ENCODE measurements around the gene KIAA0586.

The KIAA0586 gene

DNA sequence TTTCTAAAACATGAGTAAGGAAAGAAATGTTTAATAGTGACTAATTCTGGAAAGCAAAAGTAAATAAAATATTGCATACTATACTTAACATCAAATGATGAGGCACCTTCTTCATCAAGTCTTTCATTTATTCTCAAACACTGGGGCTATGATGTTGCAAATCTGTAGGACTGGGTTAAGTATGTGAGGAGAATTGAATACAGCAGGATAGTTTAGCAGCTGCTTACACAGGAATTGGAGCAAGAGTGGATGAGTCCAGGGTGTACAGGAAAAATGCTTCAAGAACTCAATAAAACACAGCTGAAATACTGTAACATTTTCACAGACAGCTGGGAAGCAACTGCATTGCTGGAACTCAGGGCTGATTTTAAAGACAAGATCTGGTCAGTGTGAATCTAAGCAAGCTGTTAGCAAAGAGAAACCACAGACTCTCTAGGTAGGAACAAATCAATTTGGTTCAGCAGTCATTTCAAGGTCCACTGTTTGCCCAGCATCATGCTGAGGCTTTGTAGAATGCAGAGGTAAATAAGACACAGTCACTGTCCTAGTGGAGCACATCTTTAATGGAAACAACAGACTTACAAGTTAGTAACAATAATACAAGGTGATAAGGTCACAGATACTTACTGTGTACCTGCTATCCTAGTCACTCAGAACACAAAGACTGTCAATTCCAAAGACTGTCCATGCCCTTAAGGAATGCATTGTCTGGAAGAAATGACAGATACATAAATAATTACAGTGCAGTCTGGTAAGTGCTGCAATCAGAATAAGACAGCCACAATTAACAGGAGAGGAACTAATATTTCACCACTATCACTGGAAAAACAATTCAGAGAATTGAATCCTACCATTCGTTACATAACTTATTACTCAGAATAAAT lies 113.5 kb downstream of the KIAA0586 start:
- TF ChIP-seq, protein P1, sequence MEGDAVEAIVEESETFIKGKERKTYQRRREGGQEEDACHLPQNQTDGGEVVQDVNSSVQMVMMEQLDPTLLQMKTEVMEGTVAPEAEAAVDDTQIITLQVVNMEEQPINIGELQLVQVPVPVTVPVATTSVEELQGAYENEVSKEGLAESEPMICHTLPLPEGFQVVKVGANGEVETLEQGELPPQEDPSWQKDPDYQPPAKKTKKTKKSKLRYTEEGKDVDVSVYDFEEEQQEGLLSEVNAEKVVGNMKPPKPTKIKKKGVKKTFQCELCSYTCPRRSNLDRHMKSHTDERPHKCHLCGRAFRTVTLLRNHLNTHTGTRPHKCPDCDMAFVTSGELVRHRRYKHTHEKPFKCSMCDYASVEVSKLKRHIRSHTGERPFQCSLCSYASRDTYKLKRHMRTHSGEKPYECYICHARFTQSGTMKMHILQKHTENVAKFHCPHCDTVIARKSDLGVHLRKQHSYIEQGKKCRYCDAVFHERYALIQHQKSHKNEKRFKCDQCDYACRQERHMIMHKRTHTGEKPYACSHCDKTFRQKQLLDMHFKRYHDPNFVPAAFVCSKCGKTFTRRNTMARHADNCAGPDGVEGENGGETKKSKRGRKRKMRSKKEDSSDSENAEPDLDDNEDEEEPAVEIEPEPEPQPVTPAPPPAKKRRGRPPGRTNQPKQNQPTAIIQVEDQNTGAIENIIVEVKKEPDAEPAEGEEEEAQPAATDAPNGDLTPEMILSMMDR (IDR thresholded peaks at IDR 0.05; ENCODE audit: insufficient read depth, low read length, poor library complexity, severe bottlenecking), result no peak
- no peak for DNase-seq (ENCODE audit: extremely low read depth, insufficient read length)
- H3K4me3 ChIP-seq (replicated peaks; ENCODE audit: low read depth, low read length), result no peak overlapping the region
- H3K36me3 ChIP-seq (ENCODE audit: control insufficient read depth, insufficient read depth, low read length), result no peaks in the 10 kb centered on the region
- H3K27me3 ChIP-seq (replicated peaks; ENCODE audit: control insufficient read depth, insufficient read depth, low read length), result no peaks in the 10 kb centered on the region

- Histone ChIP-seq H3K27me3 (replicated peaks; ENCODE audit: control insufficient read depth, insufficient read depth, low read length) (no peaks in the 10 kb centered on the region), H3K4me3 (replicated peaks; ENCODE audit: low read depth, low read length) (no peak overlapping the region), H3K36me3 (ENCODE audit: control insufficient read depth, insufficient read depth, low read length) (no peaks in the 10 kb centered on the region)
- TF ChIP-seq, protein P1 (IDR thresholded peaks at IDR 0.05; ENCODE audit: insufficient read depth, low read length, poor library complexity, severe bottlenecking), result no peak
- DNase-seq (ENCODE audit: extremely low read depth, insufficient read length), result no peak
Measured at GRCh38 chr14:58541633-58542022, 114.1 kb downstream of the KIAA0586 start.

GRCh38 chr14:58543253-58543652 lies 115.7 kb downstream of the KIAA0586 start:
- TF ChIP-seq, protein P1 (IDR thresholded peaks at IDR 0.05; ENCODE audit: insufficient read depth, low read length, poor library complexity, severe bottlenecking), result no peak
- Histone ChIP-seq H3K36me3 (ENCODE audit: control insufficient read depth, insufficient read depth, low read length) (no peaks in the 10 kb centered on the region), H3K27me3 (replicated peaks; ENCODE audit: control insufficient read depth, insufficient read depth, low read length) (no peaks in the 10 kb centered on the region), H3K4me3 (replicated peaks; ENCODE audit: low read depth, low read length) (no peak overlapping the region)
- no peak for DNase-seq (ENCODE audit: extremely low read depth, insufficient read length)

DNA sequence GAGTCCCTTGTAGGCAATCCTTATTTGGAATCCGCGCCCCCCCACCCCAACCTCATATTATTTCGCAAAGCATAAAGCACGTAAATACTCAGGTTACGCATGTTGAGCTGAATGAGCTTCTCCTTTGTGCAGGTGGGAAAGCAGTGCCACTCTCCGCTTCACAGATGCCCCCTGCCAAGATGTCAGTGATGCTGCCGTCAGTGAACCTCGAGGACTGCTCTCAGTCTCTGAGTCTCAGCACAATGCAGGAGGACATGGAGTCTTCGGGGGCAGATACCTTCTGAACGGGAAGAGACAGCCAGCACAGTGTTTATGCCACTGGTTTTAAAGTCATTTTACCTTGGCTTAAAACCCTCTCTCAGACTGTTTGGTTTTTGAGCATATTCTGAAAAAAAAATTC lies 120.1 kb downstream of the KIAA0586 start:
- TF ChIP-seq, protein P1 (IDR thresholded peaks at IDR 0.05; ENCODE audit: insufficient read depth, low read length, poor library complexity, severe bottlenecking), result no peak
- DNase-seq (ENCODE audit: extremely low read depth, insufficient read length), result no peak
- Histone ChIP-seq H3K4me3 (replicated peaks; ENCODE audit: low read depth, low read length) (no peak overlapping the region), H3K27me3 (replicated peaks; ENCODE audit: control insufficient read depth, insufficient read depth, low read length) (no peaks in the 10 kb centered on the region), H3K36me3 (ENCODE audit: control insufficient read depth, insufficient read depth, low read length) (no peaks in the 10 kb centered on the region)

GRCh38 chr14:58549105-58549757 lies 121.7 kb downstream of the KIAA0586 start:
- Histone ChIP-seq H3K4me3 (replicated peaks; ENCODE audit: low read depth, low read length) (no peak overlapping the region), H3K27me3 (replicated peaks; ENCODE audit: control insufficient read depth, insufficient read depth, low read length) (no peaks in the 10 kb centered on the region), H3K36me3 (ENCODE audit: control insufficient read depth, insufficient read depth, low read length) (no peaks in the 10 kb centered on the region)
- no peak for DNase-seq (ENCODE audit: extremely low read depth, insufficient read length)
- TF ChIP-seq, protein P1 (IDR thresholded peaks at IDR 0.05; ENCODE audit: insufficient read depth, low read length, poor library complexity, severe bottlenecking), result no peak

All from GM06990 (cell line).